Endothelial cell of umbilical vein (primary cell): ENCODE measurements around the gene ANKDD1A. TPM values are rescaled to one million over a fixed set of nuclear protein-coding genes. Genes with fewer than 3 reads are reported as not detected.

Source experiments
- BruUV-seq: library from RNA; stranded (reverse); fragments of 400-500 nt; replicated peaks from 2 replicates; lab custom pipeline; 2021; lab: Mats Ljungman, UMichigan
- CTCF ChIA-PET: fragments of 300-600, 350-600 bp; sonication (Branson Sonifier 250); formaldehyde crosslinking; loops from one replicate; lab custom pipeline; 2021; ENCODE audit warnings: antibody characterized with exemption, inconsistent platforms; lab: Charles Lee
- POLR2A ChIA-PET: fragments of 300-600, 350-600 bp; sonication (Branson Sonifier 250); formaldehyde crosslinking; loops from one replicate; lab custom pipeline; 2021; ENCODE audit warnings: antibody characterized with exemption, inconsistent platforms; lab: Charles Lee
- DNase-seq: peaks from one replicate; pipeline ENCODE4 v3.0.0-alpha.2; 2011; ENCODE audit warnings: low read depth, low spot score
- FAIRE-seq: peaks from 2 replicates; lab custom pipeline; 2011; peaks lifted over from hg19 to GRCh38; lab: Jason Lieb, UNC
- H2AFZ ChIP-seq: 2 replicates; pipeline ENCODE4 v1.6.0; 2012; ENCODE audit warnings: low read depth, low read length, control low read depth, inconsistent platforms
- H3K27ac ChIP-seq: 2 replicates; pipeline ENCODE4 v1.5.1; 2011; ENCODE audit warnings: low read depth, mild to moderate bottlenecking, control low read depth, low read length, moderate library complexity; ENCODE audit not compliant: insufficient read depth
- H3K27me3 ChIP-seq, 2 experiments: 2 replicates each; pipeline versions ENCODE4 v1.6.0 to v1.6.1; 2011; ENCODE audit warnings: low read length in 2 of 2, mixed read lengths in 1 of 2; ENCODE audit not compliant: control insufficient read depth in 2 of 2, insufficient read depth in 2 of 2
- H3K36me3 ChIP-seq, 2 experiments: 2 replicates in 1 of 2; 3 replicates in 1 of 2; pipeline ENCODE4 v1.5.1; 2011; ENCODE audit warnings: low read length in 2 of 2, mild to moderate bottlenecking in 1 of 2, moderate library complexity in 1 of 2; ENCODE audit not compliant: control insufficient read depth in 2 of 2, insufficient read depth in 2 of 2; ENCODE audit errors: extremely low read depth in 1 of 2
- H3K4me1 ChIP-seq: 3 replicates; pipeline ENCODE4 v1.5.1; 2011; ENCODE audit warnings: mild to moderate bottlenecking, low read length; ENCODE audit not compliant: control insufficient read depth, insufficient read depth; ENCODE audit errors: extremely low read depth
- H3K4me2 ChIP-seq: 2 replicates; pipeline ENCODE4 v1.6.1; 2011; ENCODE audit warnings: low read length, control low read depth, mixed read lengths; ENCODE audit not compliant: insufficient read depth
- H3K4me3 ChIP-seq, 3 experiments: fragments of 200-600 bp in 1 of 3; sonication (generic), shearing (Covaris generic) in 1 of 3; replicated peaks in 1 of 3; 2 replicates each; pipeline ENCODE4 v1.5.1; 2011 to 2016; ENCODE audit warnings: control low read depth in 3 of 3, low read length in 3 of 3, mild to moderate bottlenecking in 2 of 3, inconsistent platforms in 1 of 3, low read depth in 1 of 3, moderate library complexity in 1 of 3; ENCODE audit not compliant: insufficient read depth in 1 of 3
- H3K79me2 ChIP-seq: 2 replicates; pipeline ENCODE4 v1.6.0; 2012; ENCODE audit warnings: low read length, inconsistent platforms; ENCODE audit not compliant: control insufficient read depth, insufficient read depth
- H3K9ac ChIP-seq: replicated peaks from 2 replicates; pipeline ENCODE3; 2011; ENCODE audit warnings: low read length, control low read depth; ENCODE audit not compliant: insufficient read depth; ENCODE audit errors: extremely low read depth
- H3K9me1 ChIP-seq: replicated peaks from 3 replicates; pipeline ENCODE4 v1.6.0; 2011; ENCODE audit warnings: mild to moderate bottlenecking, low read length; ENCODE audit not compliant: control insufficient read depth, insufficient read depth; ENCODE audit errors: extremely low read depth
- H3K9me3 ChIP-seq: replicated peaks from 2 replicates; pipeline ENCODE4 v1.5.1; 2012; ENCODE audit warnings: low read length, inconsistent platforms; ENCODE audit not compliant: control insufficient read depth, insufficient read depth
- H4K20me1 ChIP-seq: replicated peaks from 2 replicates; pipeline ENCODE3; 2011; ENCODE audit warnings: mild to moderate bottlenecking, low read length; ENCODE audit not compliant: control insufficient read depth, insufficient read depth; ENCODE audit errors: extremely low read depth
- EZH2 ChIP-seq: IDR thresholded peaks from 2 replicates; pipeline ENCODE4 v1.6.1; 2012; ENCODE audit warnings: borderline replicate concordance, low read depth, mild to moderate bottlenecking, moderate library complexity, low read length, inconsistent platforms; ENCODE audit not compliant: severe bottlenecking
- FOS ChIP-seq: IDR thresholded peaks from 2 replicates; pipeline ENCODE4 v1.6.1; 2011; ENCODE audit warnings: mild to moderate bottlenecking, low read length, moderate library complexity, borderline replicate concordance; ENCODE audit not compliant: insufficient read depth
- GATA2 ChIP-seq: IDR thresholded peaks from 2 replicates; pipeline ENCODE4 v1.7.0; 2011; ENCODE audit warnings: low read depth, mild to moderate bottlenecking, moderate library complexity, mixed read lengths, low read length; ENCODE audit not compliant: insufficient read length, insufficient read depth
- JUN ChIP-seq: IDR thresholded peaks from 2 replicates; pipeline ENCODE4 v1.6.1; 2011; ENCODE audit warnings: borderline replicate concordance, low read depth; ENCODE audit not compliant: insufficient read length, insufficient read depth
- MAX ChIP-seq: IDR thresholded peaks from 2 replicates; pipeline ENCODE4 v1.6.1; 2011; ENCODE audit not compliant: insufficient read depth, insufficient read length
- MYC ChIP-seq: IDR thresholded peaks from one replicate; pipeline ENCODE4 v1.6.1; 2011; ENCODE audit warnings: mild to moderate bottlenecking, low read depth, low read length
- POLR2A ChIP-seq: IDR thresholded peaks from 2 replicates; pipeline ENCODE4 v1.6.1; 2012; ENCODE audit warnings: low read depth, mild to moderate bottlenecking, control low read depth, low read length
- POLR2AphosphoS5 ChIP-seq: IDR thresholded peaks from 2 replicates; pipeline ENCODE4 v1.6.1; 2012; ENCODE audit warnings: low read depth, mild to moderate bottlenecking, control low read depth, low read length, moderate library complexity; ENCODE audit not compliant: insufficient read depth
- dilution Hi-C: fragments of 300-500 bp; cut with MboI; formaldehyde crosslinking; loops from one replicate; pipeline ENCODE4 v1.15.0; 2019; ENCODE audit warnings: low sequenced_read_pairs; ENCODE audit not compliant: extremely low pct_ligation_motif_present
- intact Hi-C: fragments of 100-400 bp; cut with micrococcal nuclease; formaldehyde crosslinking; loops from one replicate; pipeline ENCODE4 v1.10.0; 2022
- polyA plus RNA-seq, 4 experiments: library from polyadenylated mRNA; depleted of rRNA in 3 of 4; stranded (reverse) in 3 of 4; unstranded in 1 of 4; fragments of >200 nt; gene quantifications; 2 replicates each; pipeline versions ENCODE4 v1.2.1 to v1.2.3, GENCODE V29; 2011 to 2012; ENCODE audit warnings: missing spikeins in 1 of 4
- total RNA-seq: library from RNA; stranded (reverse); gene quantifications from 2 replicates; pipeline ENCODE4 v1.2.3, GENCODE V29; 2021
- TF ChIP-seq, protein P1 (sequence below), 2 donors: IDR thresholded peaks; 1 replicate in 1 of 2; 2 replicates in 1 of 2; pipeline ENCODE4 v1.5.1; 2011; ENCODE audit warnings: low read length in 2 of 2, mild to moderate bottlenecking in 2 of 2, moderate library complexity in 2 of 2, control low read depth in 1 of 2, inconsistent platforms in 1 of 2, low read depth in 1 of 2; ENCODE audit not compliant: insufficient read depth in 1 of 2; ENCODE audit errors: extremely low read depth in 1 of 2

Gene ANKDD1A
- total and polyA plus RNA-seq, 2 donors (not counting 3 experiments of a cell fraction or from before 2014, with no cell fraction given), result 2.0 to 2.4 TPM

- H3K9me3 ChIP-seq, result no peaks in the 10 kb centered on the region
- DNase-seq (no peak), FAIRE-seq (no peak)
- H3K36me3 ChIP-seq, result no peaks in the 10 kb centered on the region
- H3K4me3 ChIP-seq, result no peak overlapping the region
- no peaks in the 10 kb centered on the region for H3K27me3 ChIP-seq
- ChIA-PET POLR2A (no interaction called here), CTCF (no interaction called here)
- no peaks in the 10 kb centered on the region for H3K79me2 ChIP-seq
- H3K9ac ChIP-seq, result no peak overlapping the region
- H4K20me1 ChIP-seq, result no peaks in the 10 kb centered on the region
- dilution Hi-C loops, result no loop called here
- intact Hi-C loops, result no loop called here
- no TSS peak for BruUV-seq
- H3K27ac ChIP-seq, result no peak overlapping the region
- H2AFZ ChIP-seq, result no peak overlapping the region
- H3K4me2 ChIP-seq, result no peak overlapping the region
- no peaks in the 10 kb centered on the region for H3K9me1 ChIP-seq
- peaks cover 11% of the 10 kb centered on the region for H3K4me1 ChIP-seq
- TF ChIP-seq, protein P1, sequence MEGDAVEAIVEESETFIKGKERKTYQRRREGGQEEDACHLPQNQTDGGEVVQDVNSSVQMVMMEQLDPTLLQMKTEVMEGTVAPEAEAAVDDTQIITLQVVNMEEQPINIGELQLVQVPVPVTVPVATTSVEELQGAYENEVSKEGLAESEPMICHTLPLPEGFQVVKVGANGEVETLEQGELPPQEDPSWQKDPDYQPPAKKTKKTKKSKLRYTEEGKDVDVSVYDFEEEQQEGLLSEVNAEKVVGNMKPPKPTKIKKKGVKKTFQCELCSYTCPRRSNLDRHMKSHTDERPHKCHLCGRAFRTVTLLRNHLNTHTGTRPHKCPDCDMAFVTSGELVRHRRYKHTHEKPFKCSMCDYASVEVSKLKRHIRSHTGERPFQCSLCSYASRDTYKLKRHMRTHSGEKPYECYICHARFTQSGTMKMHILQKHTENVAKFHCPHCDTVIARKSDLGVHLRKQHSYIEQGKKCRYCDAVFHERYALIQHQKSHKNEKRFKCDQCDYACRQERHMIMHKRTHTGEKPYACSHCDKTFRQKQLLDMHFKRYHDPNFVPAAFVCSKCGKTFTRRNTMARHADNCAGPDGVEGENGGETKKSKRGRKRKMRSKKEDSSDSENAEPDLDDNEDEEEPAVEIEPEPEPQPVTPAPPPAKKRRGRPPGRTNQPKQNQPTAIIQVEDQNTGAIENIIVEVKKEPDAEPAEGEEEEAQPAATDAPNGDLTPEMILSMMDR (IDR thresholded peaks at IDR 0.05; ENCODE audit: extremely low read depth in 1 of 2, insufficient read depth in 1 of 2, low read depth in 1 of 2, low read length in 2 of 2), result no peak
- no peak for TF ChIP-seq MYC
- no peak for TF ChIP-seq EZH2
- TF ChIP-seq POLR2AphosphoS5, result no peak
- no peak for TF ChIP-seq POLR2A
- no peak for TF ChIP-seq GATA2
- TF ChIP-seq FOS, result no peak
- no peak for TF ChIP-seq JUN
- TF ChIP-seq MAX, result no peak
These were observed 18.4 kb downstream of the ANKDD1A start for GRCh38 chr15:64930019-64930652.
